Ovary (tissue), 9 donors: ENCODE measurements around the gene IL20. TPM values are rescaled to one million over a fixed set of nuclear protein-coding genes. Genes with fewer than 3 reads are reported as not detected.

Experiments
- DNase-seq, 5 donors: peaks; one replicate each; pipeline ENCODE4 v3.0.0-alpha.2; 2019 to 2020
- H3K27ac ChIP-seq, 2 donors: fragments of 200-600 bp; one replicate each; pipeline versions ENCODE4 v1.5.1 to v1.8.0; 2019 to 2022
- H3K27me3 ChIP-seq: fragments of 200-600 bp; one replicate; pipeline ENCODE4 v1.8.0; 2022
- H3K36me3 ChIP-seq: fragments of 200-600 bp; sonication (generic); one replicate; pipeline ENCODE4 v1.5.1; 2019
- H3K4me1 ChIP-seq: one replicate; pipeline ENCODE4 v1.8.1; 2013; ENCODE audit warnings: mild to moderate bottlenecking, moderate library complexity; ENCODE audit not compliant: insufficient read depth
- H3K4me3 ChIP-seq: fragments of 200-600 bp; sonication (generic); one replicate; pipeline ENCODE4 v1.5.1; 2017
- H3K9me3 ChIP-seq, 2 donors: fragments of 200-600 bp in 1 of 2; sonication (generic) in 1 of 2; one replicate each; pipeline versions ENCODE4 v1.5.1 to v1.8.1; 2013 to 2019; ENCODE audit warnings: mild to moderate bottlenecking in 1 of 2, moderate library complexity in 1 of 2
- CTCF ChIP-seq, 3 donors: fragments of 450-650 bp in 2 of 3; fragments of 200-600 bp in 1 of 3; IDR thresholded peaks; one replicate each; pipeline versions ENCODE4 v1.5.1 to v1.8.0; 2016 to 2022; ENCODE audit warnings: antibody characterized with exemption in 3 of 3, mild to moderate bottlenecking in 1 of 3
- EP300 ChIP-seq: sonication (generic); formaldehyde crosslinking; IDR thresholded peaks from one replicate; pipeline ENCODE4 v1.6.1; 2017; ENCODE audit warnings: antibody characterized with exemption
- POLR2A ChIP-seq: fragments of 450-650 bp; IDR thresholded peaks from one replicate; pipeline ENCODE4 v1.6.1; 2017; ENCODE audit warnings: antibody characterized with exemption, mild to moderate bottlenecking, moderate library complexity
- WGBS, 3 donors: extraction: QIAGEN DNeasy Blood & Tissue Kit in 1 of 3; methylation state at CpG; one replicate each; pipeline versions ENCODE4 v1.1.5 to v1.1.7; 2013 to 2017; 5-methylcytosine and 5-hydroxymethylcytosine counted together
- intact Hi-C, 4 donors: fragments of 100-400 bp; cut with DNase I; formaldehyde crosslinking; loops; one replicate each; pipeline versions ENCODE4 v1.11.0 to v1.15.1; 2022 to 2023
- polyA plus RNA-seq, 2 donors: library from polyadenylated mRNA; stranded (reverse); fragments of 200-250 nt in 1 of 2; fragments of 350-450 nt in 1 of 2; fragmentation: Illumina TruSeq in 1 of 2; extraction: RNeasy Lipid Tissue Mini Kit (QIAGEN cat#74804) in 1 of 2; gene quantifications; one replicate each; pipeline ENCODE4 v1.2.3, GENCODE V29; 2013 to 2014
- total RNA-seq, 7 donors: library from RNA; depleted of rRNA in 2 of 7; stranded (reverse); fragments of >200 nt in 2 of 7; fragmentation: NEBNext Ultra II Directional in 3 of 7; extraction: Animal tissue kit (Norgen Biotek cat#: 25700) in 3 of 7; gene quantifications; one replicate each; pipeline versions ENCODE4 v1.1.0 to v1.2.4, GENCODE V29; 2016 to 2023
- donor health status: DM: no; HTN: no; CAD: no; lungs with moderate emphysema.
- donor health status: DM: no; HTN: no; CAD: no.
- donor health status: Bipolar disorder and iron deficiency.
- donor health status: DM: yes; HTN: yes; CAD: no.
- donor health status: DM: no; HTN: no; CAD: no.
- donor health status: DM: yes; HTN: yes; CAD: no.

Gene IL20
- total and polyA plus RNA-seq, 9 donors = 0.30 to 2.6 TPM; not detected in 7

- Histone ChIP-seq H3K27me3 (no peaks in the 10 kb centered on the region), H3K36me3 (no peaks in the 10 kb centered on the region), H3K4me3 (no peak overlapping the region), H3K27ac (no peak overlapping the region), H3K9me3 (no peaks in the 10 kb centered on the region), H3K4me1 (no peaks in the 10 kb centered on the region)
- intact Hi-C loops = no loop called here
- DNase-seq = no peak
- no peak for TF ChIP-seq POLR2A
- no peak for TF ChIP-seq EP300
- no peak for TF ChIP-seq CTCF (IDR thresholded peaks at IDR 0.05)
- WGBS, 3 donors = 86 to 90% (median 89%) methylated on average over 6 of the region's 6 CpGs
Observed at GRCh38 chr1:206901944-206902343, 36.5 kb downstream of the IL20 start.

DNA sequence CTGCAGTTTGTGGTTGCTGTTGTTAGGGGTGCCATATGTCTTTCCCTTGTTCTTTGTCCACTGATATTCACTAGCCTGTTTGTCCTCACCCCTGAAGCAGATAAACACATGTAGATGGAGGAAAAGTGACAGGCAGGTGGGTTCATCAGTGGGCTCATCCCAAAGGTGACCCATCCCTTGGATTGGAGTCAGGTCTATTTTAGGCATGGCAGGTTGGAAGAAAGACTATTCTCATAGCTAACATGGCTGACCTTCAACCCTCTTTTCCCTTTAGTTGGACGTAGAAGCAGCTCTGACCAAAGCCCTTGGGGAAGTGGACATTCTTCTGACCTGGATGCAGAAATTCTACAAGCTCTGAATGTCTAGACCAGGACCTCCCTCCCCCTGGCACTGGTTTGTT lies 37.3 kb downstream of the IL20 start:
- Histone ChIP-seq H3K4me1 (no peaks in the 10 kb centered on the region), H3K4me3 (no peak overlapping the region), H3K9me3 (no peaks in the 10 kb centered on the region), H3K27me3 (no peaks in the 10 kb centered on the region), H3K36me3 (no peaks in the 10 kb centered on the region), H3K27ac (no peak overlapping the region)
- TF ChIP-seq EP300 (no peak), CTCF (IDR thresholded peaks at IDR 0.05) (no peak), POLR2A (no peak)
- DNase-seq = no peak
- intact Hi-C loops = no loop called here
- 84 to 100% (median 96%) methylated on average over 1 of the region's 1 CpG for WGBS, 3 donors

- WGBS, 3 donors = 45 to 65% (median 58%) methylated on average over 2 of the region's 2 CpGs
- Histone ChIP-seq H3K27me3 (no peaks in the 10 kb centered on the region), H3K36me3 (no peaks in the 10 kb centered on the region), H3K4me3 (no peak overlapping the region), H3K9me3 (no peaks in the 10 kb centered on the region), H3K27ac (no peak overlapping the region), H3K4me1 (no peaks in the 10 kb centered on the region)
- TF ChIP-seq POLR2A (no peak), CTCF (IDR thresholded peaks at IDR 0.05) (no peak), EP300 (no peak)
- intact Hi-C loops = no loop called here
- DNase-seq = no peak
Observed at GRCh38 chr1:206903687-206904086, 38.3 kb downstream of the IL20 start.

DNA sequence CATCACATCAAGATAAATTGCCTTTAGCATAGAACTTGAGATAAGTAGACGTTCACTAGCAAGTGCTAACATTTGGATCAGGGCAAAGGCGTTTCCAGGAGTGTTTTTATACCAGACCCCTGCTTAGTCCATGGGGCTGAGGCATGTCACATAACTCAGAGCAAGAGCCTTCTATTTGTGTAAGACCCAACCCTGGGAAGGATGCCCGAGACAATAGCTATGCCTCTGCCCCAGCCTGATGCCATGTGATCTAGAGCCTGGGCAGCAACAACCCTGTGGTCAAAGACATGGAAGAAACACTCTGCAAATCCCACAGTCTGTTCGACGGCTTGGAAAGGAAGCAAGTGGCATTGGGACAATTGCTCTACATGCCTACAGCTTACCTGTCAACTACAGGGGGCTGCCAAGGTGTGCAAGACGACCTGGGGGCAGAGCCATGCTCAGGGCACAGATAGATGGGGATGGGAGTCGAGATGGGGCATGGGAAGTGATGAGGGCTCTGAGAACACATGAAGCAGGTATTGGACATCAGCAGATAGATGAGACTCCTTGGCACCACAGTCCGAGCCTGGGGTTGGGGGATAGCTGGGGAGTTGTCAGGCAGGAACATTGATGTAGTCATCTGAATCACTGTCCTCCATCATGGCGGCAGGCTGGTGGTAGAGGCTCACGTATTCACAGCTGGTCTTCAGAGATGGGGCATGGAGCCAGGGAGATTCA lies 39.2 kb downstream of the IL20 start:
- intact Hi-C loops = no loop called here

More for the DNA sequence above, 39.2 kb downstream of the IL20 start:
- Histone ChIP-seq H3K27me3 (no peaks in the 10 kb centered on the region), H3K9me3 (no peaks in the 10 kb centered on the region), H3K4me3 (no peak overlapping the region), H3K4me1 (peaks cover 1% of the 10 kb centered on the region), H3K36me3 (no peaks in the 10 kb centered on the region), H3K27ac (no peak overlapping the region)
- 91 to 94% (median 93%) methylated on average over 10 of the region's 10 CpGs for WGBS, 3 donors
- no peak for TF ChIP-seq EP300
- no peak for TF ChIP-seq POLR2A
- DNase-seq = no peak
